Neutrophil (primary cell): Measurements from ENCODE around the gene SEC62.

Source experiments
- H3K27ac ChIP-seq: fragments of 200-600 bp; sonication (generic); 2 replicates; pipeline ENCODE4 v1.5.1; 2016; ENCODE audit warnings: mild to moderate bottlenecking, moderate library complexity
- H3K27me3 ChIP-seq: fragments of 200-600 bp; sonication (generic); 2 replicates; pipeline ENCODE4 v1.6.0; 2016; ENCODE audit warnings: mild to moderate bottlenecking
- H3K36me3 ChIP-seq: fragments of 200-600 bp; sonication (generic); 2 replicates; pipeline ENCODE4 v1.5.1; 2017
- H3K4me1 ChIP-seq, 2 experiments: fragments of 200-600 bp in 1 of 2; sonication (generic) in 1 of 2; 1 replicate in 1 of 2; 2 replicates in 1 of 2; pipeline versions ENCODE4 v1.5.1 to v1.6.1; 2013 to 2016; ENCODE audit warnings: low read depth in 1 of 2, low read length in 1 of 2, mild to moderate bottlenecking in 1 of 2, moderate library complexity in 1 of 2; ENCODE audit not compliant: control insufficient read depth in 1 of 2, insufficient read depth in 1 of 2
- H3K4me3 ChIP-seq, 2 experiments: fragments of 200-600 bp in 1 of 2; sonication (generic) in 1 of 2; 1 replicate in 1 of 2; 2 replicates in 1 of 2; pipeline ENCODE4 v1.5.1; 2013 to 2016; ENCODE audit warnings: low read depth in 1 of 2, low read length in 1 of 2, mild to moderate bottlenecking in 1 of 2, moderate library complexity in 1 of 2
- H3K9me3 ChIP-seq: fragments of 200-600 bp; sonication (generic); 2 replicates; pipeline ENCODE4 v1.5.1; 2016
- TF ChIP-seq, protein P1 (sequence below): fragments of 200-600 bp; sonication (generic); IDR thresholded peaks from 2 replicates; pipeline ENCODE4 v1.5.1; 2016; ENCODE audit warnings: antibody characterized with exemption

SEC62 gene, protein sequence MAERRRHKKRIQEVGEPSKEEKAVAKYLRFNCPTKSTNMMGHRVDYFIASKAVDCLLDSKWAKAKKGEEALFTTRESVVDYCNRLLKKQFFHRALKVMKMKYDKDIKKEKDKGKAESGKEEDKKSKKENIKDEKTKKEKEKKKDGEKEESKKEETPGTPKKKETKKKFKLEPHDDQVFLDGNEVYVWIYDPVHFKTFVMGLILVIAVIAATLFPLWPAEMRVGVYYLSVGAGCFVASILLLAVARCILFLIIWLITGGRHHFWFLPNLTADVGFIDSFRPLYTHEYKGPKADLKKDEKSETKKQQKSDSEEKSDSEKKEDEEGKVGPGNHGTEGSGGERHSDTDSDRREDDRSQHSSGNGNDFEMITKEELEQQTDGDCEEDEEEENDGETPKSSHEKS

DNA sequence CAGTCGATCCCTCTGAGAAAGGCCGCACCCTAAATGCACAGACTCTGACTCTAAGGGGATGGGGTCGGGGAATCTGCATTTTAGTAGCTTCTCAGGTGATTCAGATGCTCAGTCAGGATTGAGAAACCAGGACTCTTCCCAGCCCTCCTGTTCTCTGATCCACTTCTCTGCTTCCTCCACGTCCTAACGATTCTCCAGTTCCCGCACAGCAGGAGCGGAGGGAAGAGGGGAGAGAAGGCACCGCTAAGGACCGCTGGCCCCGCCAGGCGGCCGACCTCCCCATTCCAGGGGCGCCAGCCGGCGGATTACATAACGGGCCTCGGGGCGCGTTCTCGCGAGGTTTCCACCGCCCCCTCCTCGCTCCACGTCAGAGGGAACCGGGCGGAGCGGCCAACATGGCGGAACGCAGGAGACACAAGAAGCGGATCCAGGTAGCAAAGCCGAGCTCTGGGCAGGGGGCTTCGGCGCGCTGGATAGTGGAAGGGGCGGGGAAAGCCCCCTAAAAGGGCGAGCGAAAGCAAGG lies at the start of gene SEC62:
TSS of gene SEC62 (plus strand) at position 380 of the 523 bp plus-strand sequence. CDS start at position 396, 16 bp downstream.
- peak within 1 kb of the TSS; percentile 92 for H3K27ac ChIP-seq
- no peaks in the 10 kb centered on the region for H3K36me3 ChIP-seq
- TF ChIP-seq, protein P1, sequence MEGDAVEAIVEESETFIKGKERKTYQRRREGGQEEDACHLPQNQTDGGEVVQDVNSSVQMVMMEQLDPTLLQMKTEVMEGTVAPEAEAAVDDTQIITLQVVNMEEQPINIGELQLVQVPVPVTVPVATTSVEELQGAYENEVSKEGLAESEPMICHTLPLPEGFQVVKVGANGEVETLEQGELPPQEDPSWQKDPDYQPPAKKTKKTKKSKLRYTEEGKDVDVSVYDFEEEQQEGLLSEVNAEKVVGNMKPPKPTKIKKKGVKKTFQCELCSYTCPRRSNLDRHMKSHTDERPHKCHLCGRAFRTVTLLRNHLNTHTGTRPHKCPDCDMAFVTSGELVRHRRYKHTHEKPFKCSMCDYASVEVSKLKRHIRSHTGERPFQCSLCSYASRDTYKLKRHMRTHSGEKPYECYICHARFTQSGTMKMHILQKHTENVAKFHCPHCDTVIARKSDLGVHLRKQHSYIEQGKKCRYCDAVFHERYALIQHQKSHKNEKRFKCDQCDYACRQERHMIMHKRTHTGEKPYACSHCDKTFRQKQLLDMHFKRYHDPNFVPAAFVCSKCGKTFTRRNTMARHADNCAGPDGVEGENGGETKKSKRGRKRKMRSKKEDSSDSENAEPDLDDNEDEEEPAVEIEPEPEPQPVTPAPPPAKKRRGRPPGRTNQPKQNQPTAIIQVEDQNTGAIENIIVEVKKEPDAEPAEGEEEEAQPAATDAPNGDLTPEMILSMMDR = peak; percentile 58
- peaks cover 53% of the 10 kb centered on the region in 2 experiments for H3K4me1 ChIP-seq
- H3K27me3 ChIP-seq = no peaks in the 10 kb centered on the region
- no peaks in the 10 kb centered on the region for H3K9me3 ChIP-seq
- peak within 1 kb of the TSS; percentile 64 to 78 for H3K4me3 ChIP-seq

DNA sequence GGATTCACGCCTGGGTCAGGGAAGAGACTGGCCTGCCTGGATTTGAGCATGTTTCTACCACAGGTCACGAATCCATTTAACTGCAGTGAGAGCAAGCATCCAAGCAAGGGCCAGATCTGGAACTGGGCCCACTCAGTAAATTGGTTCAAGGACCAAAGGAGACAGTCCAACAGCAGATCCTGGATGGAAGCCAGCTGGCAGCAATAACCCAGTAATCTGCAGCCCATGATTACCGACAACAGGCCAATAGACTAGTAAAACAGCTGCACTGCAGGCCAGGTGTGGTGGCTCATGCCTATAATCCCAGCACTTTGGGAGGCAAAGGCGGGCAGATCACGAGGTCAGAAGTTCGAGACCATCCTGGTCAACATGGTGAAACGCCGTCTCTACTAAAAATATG lies 43.4 kb upstream of the SEC62 start:
- Histone ChIP-seq H3K36me3 (no peaks in the 10 kb centered on the region), H3K27ac (no peak overlapping the region), H3K4me3 (no peak overlapping the region), H3K9me3 (no peaks in the 10 kb centered on the region), H3K4me1 (no peaks in the 10 kb centered on the region), H3K27me3 (no peaks in the 10 kb centered on the region)
- TF ChIP-seq, protein P1 = no peak

DNA sequence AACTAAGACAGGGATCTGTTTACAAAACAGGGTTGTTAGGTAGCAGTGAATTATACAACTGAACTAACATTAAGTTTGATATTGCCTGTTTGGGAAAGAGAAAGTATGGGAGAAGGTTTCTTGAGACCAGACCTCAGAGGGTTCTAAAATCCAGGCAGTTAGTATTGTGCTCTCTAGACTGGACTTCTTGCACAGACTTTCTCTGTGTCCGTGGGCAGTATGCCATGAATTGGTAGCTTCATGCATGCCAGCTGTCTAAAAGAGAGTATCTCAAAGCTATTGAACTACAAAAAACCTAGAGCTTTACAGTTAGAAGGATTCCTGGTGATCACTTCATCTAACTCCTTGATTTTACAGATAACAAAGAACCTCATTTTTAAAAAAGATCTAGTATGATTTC lies 42.8 kb upstream of the SEC62 start:
- TF ChIP-seq, protein P1 = no peak
- Histone ChIP-seq H3K27me3 (no peaks in the 10 kb centered on the region), H3K36me3 (no peaks in the 10 kb centered on the region), H3K4me1 (no peaks in the 10 kb centered on the region), H3K9me3 (no peaks in the 10 kb centered on the region), H3K27ac (no peak overlapping the region), H3K4me3 (no peak overlapping the region)

DNA sequence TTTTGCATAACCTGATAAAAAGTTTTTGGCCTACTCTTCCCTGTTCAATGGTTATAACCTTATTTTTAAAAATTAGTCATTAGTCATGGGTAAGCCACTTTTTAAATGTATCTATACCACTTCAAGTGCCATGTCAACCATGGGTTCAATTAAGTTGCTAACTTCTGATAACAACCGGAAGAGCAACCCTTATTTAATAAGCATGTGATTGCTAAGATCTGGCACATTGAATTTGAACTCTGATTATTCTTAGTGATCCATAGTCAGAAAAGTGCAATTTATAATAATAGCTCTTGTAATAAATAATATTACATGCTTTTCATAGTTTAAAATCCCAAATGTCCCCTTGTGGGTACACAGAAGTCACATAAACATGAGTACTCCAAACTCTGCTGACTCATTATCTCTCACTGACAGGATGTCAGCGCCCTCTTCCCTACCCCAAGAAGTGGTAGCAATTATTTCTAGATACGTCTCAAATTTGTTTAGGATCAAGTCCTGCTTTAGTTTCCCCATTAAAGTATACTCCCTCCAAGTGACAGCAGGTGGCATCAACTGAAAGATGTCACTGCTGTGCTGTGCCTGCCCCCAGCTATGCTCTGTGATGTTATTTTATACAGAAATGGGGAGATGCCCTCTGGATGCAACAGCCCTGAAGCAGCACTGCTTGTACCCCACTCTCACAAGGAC lies 36.6 kb upstream of the SEC62 start:
- no peaks in the 10 kb centered on the region for H3K36me3 ChIP-seq
- no peaks in the 10 kb centered on the region for H3K27me3 ChIP-seq
- H3K4me3 ChIP-seq = no peak overlapping the region
- TF ChIP-seq, protein P1 = no peak
- H3K9me3 ChIP-seq = no peaks in the 10 kb centered on the region
- H3K27ac ChIP-seq = no peak overlapping the region
- no peaks in the 10 kb centered on the region for H3K4me1 ChIP-seq

DNA sequence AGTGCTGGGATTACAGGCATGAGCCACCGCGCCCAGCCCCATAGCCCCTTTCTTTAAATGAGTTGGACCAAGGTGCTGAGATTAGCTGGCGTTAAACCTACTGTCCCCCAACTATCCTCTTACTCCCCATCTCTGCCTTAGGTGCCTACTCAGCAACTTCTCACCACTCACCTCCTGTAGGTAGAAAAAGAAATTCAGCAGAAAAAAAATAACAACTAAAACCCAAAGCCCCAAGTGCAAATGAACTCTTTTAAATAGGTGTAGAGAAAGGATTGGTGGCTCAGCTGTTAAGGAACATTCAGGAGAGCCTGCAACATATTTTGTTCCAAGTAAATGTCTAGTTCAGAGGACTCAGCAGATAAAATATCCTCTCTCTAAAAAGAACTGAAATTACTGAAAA lies 35.8 kb upstream of the SEC62 start:
- TF ChIP-seq, protein P1 = no peak
- Histone ChIP-seq H3K27me3 (no peaks in the 10 kb centered on the region), H3K27ac (no peak overlapping the region), H3K9me3 (no peaks in the 10 kb centered on the region), H3K4me3 (no peak overlapping the region), H3K4me1 (no peaks in the 10 kb centered on the region), H3K36me3 (no peaks in the 10 kb centered on the region)
